ENCODE results near the gene SLC44A1. TPM values are rescaled to one million over a fixed set of nuclear protein-coding genes. Genes with fewer than 3 reads are reported as not detected.
"Not testable (repeated sequence)": the region's sequence is repeated elsewhere in the genome, so short reads cannot be mapped to it uniquely, and the experiment has no call there.

SLC44A1 gene
- polyA plus RNA-seq, 3 donors, result 6.9 to 52.1 (median 46.5) TPM

GRCh38 chr9:105262497-105262896 lies 18.0 kb downstream of the SLC44A1 start:
- Histone ChIP-seq H3K9me3 (replicated peaks in 1 of 2; ENCODE audit: control insufficient read depth in 1 of 2, insufficient read depth in 1 of 2, low read length in 2 of 2) (no peaks in the 10 kb centered on the region), H3K4me1 (ENCODE audit: control insufficient read depth in 1 of 2, insufficient read depth in 2 of 2, low read length in 2 of 2) (peaks cover 10 to 12% of the 10 kb centered on the region in 2 donors), H3K27me3 (ENCODE audit: control insufficient read depth in 2 of 2, insufficient read depth in 2 of 2, low read length in 2 of 2) (no peaks in the 10 kb centered on the region), H3K9ac (ENCODE audit: insufficient read depth, low read length, poor library complexity, severe bottlenecking) (no peak overlapping the region), H2AFZ (ENCODE audit: insufficient read depth, low read depth, low read length, poor library complexity, severe bottlenecking) (no peak overlapping the region), H3K79me2 (ENCODE audit: insufficient read depth, low read length) (peaks cover 100% of the 10 kb centered on the region), H4K20me1 (ENCODE audit: insufficient read depth, low read length) (peaks cover 3% of the 10 kb centered on the region), H3K4me2 (replicated peaks; ENCODE audit: extremely low read depth, low read length, poor library complexity, severe bottlenecking) (no peak overlapping the region), H3K27ac (ENCODE audit: low read depth in 1 of 2, low read length in 2 of 2) (no peak overlapping the region), H3K4me3 (replicated peaks in 1 of 3; ENCODE audit: low read depth in 2 of 3, low read length in 3 of 3) (no peak overlapping the region), H3K36me3 (replicated peaks in 1 of 2; ENCODE audit: control insufficient read depth in 1 of 2, insufficient read depth in 2 of 2, low read length in 2 of 2) (no peaks in the 10 kb centered on the region)
- TF ChIP-seq, protein P1, sequence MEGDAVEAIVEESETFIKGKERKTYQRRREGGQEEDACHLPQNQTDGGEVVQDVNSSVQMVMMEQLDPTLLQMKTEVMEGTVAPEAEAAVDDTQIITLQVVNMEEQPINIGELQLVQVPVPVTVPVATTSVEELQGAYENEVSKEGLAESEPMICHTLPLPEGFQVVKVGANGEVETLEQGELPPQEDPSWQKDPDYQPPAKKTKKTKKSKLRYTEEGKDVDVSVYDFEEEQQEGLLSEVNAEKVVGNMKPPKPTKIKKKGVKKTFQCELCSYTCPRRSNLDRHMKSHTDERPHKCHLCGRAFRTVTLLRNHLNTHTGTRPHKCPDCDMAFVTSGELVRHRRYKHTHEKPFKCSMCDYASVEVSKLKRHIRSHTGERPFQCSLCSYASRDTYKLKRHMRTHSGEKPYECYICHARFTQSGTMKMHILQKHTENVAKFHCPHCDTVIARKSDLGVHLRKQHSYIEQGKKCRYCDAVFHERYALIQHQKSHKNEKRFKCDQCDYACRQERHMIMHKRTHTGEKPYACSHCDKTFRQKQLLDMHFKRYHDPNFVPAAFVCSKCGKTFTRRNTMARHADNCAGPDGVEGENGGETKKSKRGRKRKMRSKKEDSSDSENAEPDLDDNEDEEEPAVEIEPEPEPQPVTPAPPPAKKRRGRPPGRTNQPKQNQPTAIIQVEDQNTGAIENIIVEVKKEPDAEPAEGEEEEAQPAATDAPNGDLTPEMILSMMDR (IDR thresholded peaks at IDR 0.05), result no peak
- intact Hi-C loops (cut with micrococcal nuclease), result loop anchor here in 1 of 2 donors (2.0 kb wide), 1 partner anchor 20 kb away; no protein-coding TSS in a partner anchor
- Mint-ChIP-seq H3K9me3 (peaks cover 0 to 2% (median 0%) of the 10 kb centered on the region in 7 donors), H3K36me3 (peaks cover 4 to 7% of the 10 kb centered on the region in 2 donors), H3K27ac (peak overlapping the region in 1 of 7 donors; percentile 7), H3K4me1 (peaks cover 36% of the 10 kb centered on the region), H3K4me3 (no peak overlapping the region), H3K27me3 (ENCODE audit: low read depth in 3 of 3) (peaks cover 0 to 1% (median 0%) of the 10 kb centered on the region in 3 donors)
- no CpG with 5 or more reads among the region's 2 CpGs for WGBS (ENCODE audit: insufficient coverage)
- DNase-seq, result no peak

DNA sequence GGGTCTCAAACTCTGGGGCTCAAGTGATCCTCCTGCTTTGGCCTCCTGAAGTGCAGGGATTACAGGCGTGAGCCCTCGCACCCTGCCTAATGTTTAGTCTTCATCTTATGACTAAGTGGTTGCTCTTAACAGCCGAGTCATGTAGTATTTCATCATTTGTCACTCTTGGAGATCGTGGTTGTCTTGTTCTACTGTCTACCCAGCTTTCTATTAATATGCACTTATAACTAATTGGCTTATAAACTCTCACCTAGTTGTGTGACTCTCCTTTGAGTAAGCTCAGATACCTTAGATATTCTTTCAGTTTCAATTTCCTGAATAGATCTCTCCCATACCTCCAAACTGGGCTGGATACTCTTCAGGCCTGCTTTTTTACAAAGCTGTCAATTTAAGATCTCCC lies 19.9 kb downstream of the SLC44A1 start:
- Histone ChIP-seq H3K79me2 (ENCODE audit: insufficient read depth, low read length) (peaks cover 100% of the 10 kb centered on the region), H2AFZ (ENCODE audit: insufficient read depth, low read depth, low read length, poor library complexity, severe bottlenecking) (no peak overlapping the region), H4K20me1 (ENCODE audit: insufficient read depth, low read length) (peaks cover 3% of the 10 kb centered on the region), H3K9me3 (replicated peaks in 1 of 2; ENCODE audit: control insufficient read depth in 1 of 2, insufficient read depth in 1 of 2, low read length in 2 of 2) (no peaks in the 10 kb centered on the region), H3K4me3 (replicated peaks in 1 of 3; ENCODE audit: low read depth in 2 of 3, low read length in 3 of 3) (no peak overlapping the region), H3K9ac (ENCODE audit: insufficient read depth, low read length, poor library complexity, severe bottlenecking) (no peak overlapping the region), H3K27me3 (ENCODE audit: control insufficient read depth in 2 of 2, insufficient read depth in 2 of 2, low read length in 2 of 2) (no peaks in the 10 kb centered on the region), H3K4me1 (ENCODE audit: control insufficient read depth in 1 of 2, insufficient read depth in 2 of 2, low read length in 2 of 2) (peaks cover 8 to 10% of the 10 kb centered on the region in 2 donors), H3K4me2 (replicated peaks; ENCODE audit: extremely low read depth, low read length, poor library complexity, severe bottlenecking) (no peak overlapping the region), H3K36me3 (replicated peaks in 1 of 2; ENCODE audit: control insufficient read depth in 1 of 2, insufficient read depth in 2 of 2, low read length in 2 of 2) (no peaks in the 10 kb centered on the region), H3K27ac (ENCODE audit: low read depth in 1 of 2, low read length in 2 of 2) (no peak overlapping the region)
- intact Hi-C loops (cut with micrococcal nuclease), result no loop called here
- H3K36me3 Mint-ChIP-seq, result peaks cover 4 to 7% of the 10 kb centered on the region in 2 donors
- WGBS (ENCODE audit: insufficient coverage), result 8% methylated on average over 2 of the region's 4 CpGs
- peaks cover 0 to 2% (median 0%) of the 10 kb centered on the region in 7 donors for H3K9me3 Mint-ChIP-seq
- no peak overlapping the region for H3K4me3 Mint-ChIP-seq
- H3K27ac Mint-ChIP-seq, result peak overlapping the region; percentile 5 to 66 (median 54)
- TF ChIP-seq, protein P1 (IDR thresholded peaks at IDR 0.05), result no peak
- H3K4me1 Mint-ChIP-seq, result peaks cover 30% of the 10 kb centered on the region
- DNase-seq, result peak; percentile 36 to 65 (median 59)
- H3K27me3 Mint-ChIP-seq (ENCODE audit: low read depth in 3 of 3), result peaks cover 0 to 1% (median 0%) of the 10 kb centered on the region in 3 donors

- H3K9ac ChIP-seq (ENCODE audit: insufficient read depth, low read length, poor library complexity, severe bottlenecking); intact Hi-C loops (cut with micrococcal nuclease): not testable (repeated sequence)
- 100% methylated on average over 2 of the region's 10 CpGs for WGBS (ENCODE audit: insufficient coverage)
These were observed 23.8 kb downstream of the SLC44A1 start for GRCh38 chr9:105268254-105268653.

More at GRCh38 chr9:105268254-105268653, 23.8 kb downstream of the SLC44A1 start:
- H3K27ac ChIP-seq (ENCODE audit: low read depth in 1 of 2, low read length in 2 of 2); H3K9me3 Mint-ChIP-seq; H2AFZ ChIP-seq (ENCODE audit: insufficient read depth, low read depth, low read length, poor library complexity, severe bottlenecking); H3K36me3 Mint-ChIP-seq; H3K4me3 ChIP-seq (replicated peaks in 1 of 3; ENCODE audit: low read depth in 2 of 3, low read length in 3 of 3); H3K27me3 Mint-ChIP-seq (ENCODE audit: low read depth in 3 of 3); H3K36me3 ChIP-seq (replicated peaks in 1 of 2; ENCODE audit: control insufficient read depth in 1 of 2, insufficient read depth in 2 of 2, low read length in 2 of 2); H3K9me3 ChIP-seq (replicated peaks in 1 of 2; ENCODE audit: control insufficient read depth in 1 of 2, insufficient read depth in 1 of 2, low read length in 2 of 2); H3K27me3 ChIP-seq (ENCODE audit: control insufficient read depth in 2 of 2, insufficient read depth in 2 of 2, low read length in 2 of 2); H3K4me1 ChIP-seq (ENCODE audit: control insufficient read depth in 1 of 2, insufficient read depth in 2 of 2, low read length in 2 of 2); H3K4me2 ChIP-seq (replicated peaks; ENCODE audit: extremely low read depth, low read length, poor library complexity, severe bottlenecking); H3K27ac Mint-ChIP-seq; H3K4me3 Mint-ChIP-seq; H4K20me1 ChIP-seq (ENCODE audit: insufficient read depth, low read length); DNase-seq: not testable (repeated sequence)
- H3K4me1 Mint-ChIP-seq, result peaks cover 26% of the 10 kb centered on the region
- H3K79me2 ChIP-seq (ENCODE audit: insufficient read depth, low read length), result peaks cover 99% of the 10 kb centered on the region
